ENCODE data around the gene CLDN6. TPM values are rescaled to one million over a fixed set of nuclear protein-coding genes. Genes with fewer than 3 reads are reported as not detected.

The CLDN6 gene
- total RNA-seq, 1 experiment from 2014 or later, result not detected

DNA sequence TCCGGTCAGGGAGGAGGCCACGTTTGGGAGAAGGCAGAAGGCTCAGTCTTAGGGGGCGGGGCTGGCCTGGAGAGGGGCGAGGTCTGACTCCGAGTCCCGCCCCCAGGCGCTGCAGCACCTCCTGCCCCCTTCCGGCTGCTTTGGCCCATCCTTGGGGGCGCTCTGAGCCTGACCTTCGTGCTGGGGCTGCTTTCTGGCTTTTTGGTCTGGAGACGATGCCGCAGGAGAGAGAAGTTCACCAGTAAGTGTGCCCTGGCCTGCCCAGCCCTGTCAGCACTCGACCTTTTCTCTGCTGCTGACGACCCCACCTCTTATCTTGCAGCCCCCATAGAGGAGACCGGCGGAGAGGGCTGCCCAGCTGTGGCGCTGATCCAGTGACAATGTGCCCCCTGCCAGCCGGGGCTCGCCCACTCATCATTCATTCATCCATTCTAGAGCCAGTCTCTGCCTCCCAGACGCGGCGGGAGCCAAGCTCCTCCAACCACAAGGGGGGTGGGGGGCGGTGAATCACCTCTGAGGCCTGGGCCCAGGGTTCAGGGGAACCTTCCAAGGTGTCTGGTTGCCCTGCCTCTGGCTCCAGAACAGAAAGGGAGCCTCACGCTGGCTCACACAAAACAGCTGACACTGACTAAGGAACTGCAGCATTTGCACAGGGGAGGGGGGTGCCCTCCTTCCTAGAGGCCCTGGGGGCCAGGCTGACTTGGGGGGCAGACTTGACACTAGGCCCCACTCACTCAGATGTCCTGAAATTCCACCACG lies 3.6 kb upstream of the CLDN6 start:
- in situ Hi-C loops (cut with HindIII; ENCODE audit: low pct_unique_long_range_greater_than_20kb, low sequenced_read_pairs), result no loop called here
- peak; percentile 99 for DNase-seq (ENCODE audit: low read depth)

DNA sequence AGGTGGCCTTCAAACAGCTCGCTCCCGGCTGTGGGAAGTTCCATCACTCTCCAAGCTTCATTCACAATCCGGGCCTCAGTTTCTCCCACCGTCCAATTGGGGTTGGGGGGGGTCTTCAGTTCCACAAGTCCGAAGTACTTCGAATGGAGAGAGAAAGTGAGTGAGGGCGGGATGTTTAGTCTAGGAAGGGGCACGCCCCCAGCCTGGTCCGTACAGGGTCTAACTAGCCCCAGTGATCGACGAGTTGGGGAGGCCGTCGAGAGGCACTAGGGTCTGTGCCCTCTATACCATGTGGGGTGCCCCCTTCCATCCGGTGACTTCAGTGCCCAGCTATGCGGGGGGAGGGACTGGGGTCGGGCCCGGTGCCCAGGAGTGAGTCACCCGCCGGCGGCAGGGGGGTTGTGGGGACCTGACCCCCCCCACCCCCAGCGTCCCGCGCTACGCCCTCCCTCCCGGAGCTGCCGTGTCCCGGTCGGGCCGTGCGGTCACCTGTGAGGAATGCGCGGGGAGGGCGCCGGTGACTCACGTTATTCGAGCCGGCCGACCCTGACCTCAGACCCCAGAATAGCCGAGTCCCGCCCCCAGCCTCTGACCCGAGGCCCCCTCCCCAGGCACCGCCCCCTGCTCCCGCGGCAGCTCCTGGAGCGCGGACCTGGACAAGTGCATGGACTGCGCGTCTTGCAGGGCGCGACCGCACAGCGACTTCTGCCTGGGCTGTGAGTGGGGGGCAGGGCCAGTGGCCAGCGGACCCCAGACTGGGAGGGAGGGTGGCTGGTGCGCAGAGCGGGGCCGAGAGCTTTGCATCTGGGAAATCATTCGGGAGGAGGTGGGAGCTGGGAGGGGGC lies 2.8 kb upstream of the CLDN6 start:
- in situ Hi-C loops (cut with HindIII; ENCODE audit: low pct_unique_long_range_greater_than_20kb, low sequenced_read_pairs), result no loop called here
- peak; percentile 97 for DNase-seq (ENCODE audit: low read depth)

GRCh38 chr16:3020247-3020603 lies 2.2 kb upstream of the CLDN6 start, which contains the start of gene TNFRSF12A:
Gene TNFRSF12A (plus strand): TSS chr16:3020368. CDS start chr16:3020398, 30 bp downstream.
- DNase-seq (ENCODE audit: low read depth), result peak; percentile 76
- in situ Hi-C loops (cut with HindIII; ENCODE audit: low pct_unique_long_range_greater_than_20kb, low sequenced_read_pairs), result no loop called here

DNA sequence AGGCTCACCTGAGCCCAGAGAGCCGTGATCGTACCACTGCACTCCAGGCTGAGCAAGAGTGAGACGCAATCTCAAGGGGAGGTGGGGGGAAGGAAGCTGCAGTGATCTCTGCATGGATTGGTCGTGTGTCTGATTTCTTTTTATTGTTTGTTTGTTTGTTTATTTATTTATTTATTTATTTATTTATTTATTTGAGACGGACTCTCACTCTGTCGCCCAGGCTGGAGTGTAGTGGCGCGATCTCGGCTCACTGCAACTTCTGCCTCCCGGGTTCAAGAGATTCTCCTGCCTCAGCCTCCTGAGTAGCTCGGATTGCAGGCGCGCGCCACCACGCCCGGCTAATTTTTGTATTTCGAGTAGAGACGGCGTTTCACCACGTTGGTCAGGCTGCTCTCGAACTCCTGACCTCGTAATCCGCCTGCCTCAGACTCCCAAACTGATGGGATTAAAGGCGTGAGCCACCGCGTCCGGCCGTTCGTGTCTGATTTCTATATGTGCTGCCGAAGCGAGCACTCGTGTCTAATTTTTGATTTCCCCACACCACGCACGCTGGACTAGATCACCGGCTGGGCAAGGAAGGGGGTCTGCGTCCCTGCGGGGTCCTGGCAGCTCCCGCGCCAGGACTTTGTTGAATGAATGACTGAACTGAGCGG lies 1.7 kb upstream of the CLDN6 start:
- DNase-seq (ENCODE audit: low read depth), result no peak
- in situ Hi-C loops (cut with HindIII; ENCODE audit: low pct_unique_long_range_greater_than_20kb, low sequenced_read_pairs), result no loop called here

- no peak for DNase-seq (ENCODE audit: low read depth)
- in situ Hi-C loops (cut with HindIII; ENCODE audit: low pct_unique_long_range_greater_than_20kb, low sequenced_read_pairs), result no loop called here
Measured at GRCh38 chr16:3017344-3017743, 639 bp downstream of the CLDN6 start.

- in situ Hi-C loops (cut with HindIII; ENCODE audit: low pct_unique_long_range_greater_than_20kb, low sequenced_read_pairs), result no loop called here
- no peak for DNase-seq (ENCODE audit: low read depth)
Measured at GRCh38 chr16:3015865-3016521, 2.0 kb downstream of the CLDN6 start.

GRCh38 chr16:3014971-3015370 lies 3.0 kb downstream of the CLDN6 start:
- DNase-seq (ENCODE audit: low read depth), result no peak
- in situ Hi-C loops (cut with HindIII; ENCODE audit: low pct_unique_long_range_greater_than_20kb, low sequenced_read_pairs), result no loop called here

GRCh38 chr16:3013998-3014690 lies 3.8 kb downstream of the CLDN6 start:
- DNase-seq (ENCODE audit: low read depth), result no peak
- in situ Hi-C loops (cut with HindIII; ENCODE audit: low pct_unique_long_range_greater_than_20kb, low sequenced_read_pairs), result no loop called here

DNA sequence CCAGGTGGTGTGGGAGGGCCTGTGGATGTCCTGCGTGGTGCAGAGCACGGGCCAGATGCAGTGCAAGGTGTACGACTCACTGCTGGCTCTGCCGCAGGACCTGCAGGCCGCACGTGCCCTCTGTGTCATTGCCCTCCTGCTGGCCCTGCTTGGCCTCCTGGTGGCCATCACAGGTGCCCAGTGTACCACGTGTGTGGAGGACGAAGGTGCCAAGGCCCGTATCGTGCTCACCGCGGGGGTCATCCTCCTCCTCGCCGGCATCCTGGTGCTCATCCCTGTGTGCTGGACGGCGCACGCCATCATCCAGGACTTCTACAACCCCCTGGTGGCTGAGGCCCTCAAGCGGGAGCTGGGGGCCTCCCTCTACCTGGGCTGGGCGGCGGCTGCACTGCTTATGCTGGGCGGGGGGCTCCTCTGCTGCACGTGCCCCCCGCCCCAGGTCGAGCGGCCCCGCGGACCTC lies 4.5 kb downstream of the CLDN6 start:
- in situ Hi-C loops (cut with HindIII; ENCODE audit: low pct_unique_long_range_greater_than_20kb, low sequenced_read_pairs), result no loop called here
- peak; percentile 55 for DNase-seq (ENCODE audit: low read depth)

DNA sequence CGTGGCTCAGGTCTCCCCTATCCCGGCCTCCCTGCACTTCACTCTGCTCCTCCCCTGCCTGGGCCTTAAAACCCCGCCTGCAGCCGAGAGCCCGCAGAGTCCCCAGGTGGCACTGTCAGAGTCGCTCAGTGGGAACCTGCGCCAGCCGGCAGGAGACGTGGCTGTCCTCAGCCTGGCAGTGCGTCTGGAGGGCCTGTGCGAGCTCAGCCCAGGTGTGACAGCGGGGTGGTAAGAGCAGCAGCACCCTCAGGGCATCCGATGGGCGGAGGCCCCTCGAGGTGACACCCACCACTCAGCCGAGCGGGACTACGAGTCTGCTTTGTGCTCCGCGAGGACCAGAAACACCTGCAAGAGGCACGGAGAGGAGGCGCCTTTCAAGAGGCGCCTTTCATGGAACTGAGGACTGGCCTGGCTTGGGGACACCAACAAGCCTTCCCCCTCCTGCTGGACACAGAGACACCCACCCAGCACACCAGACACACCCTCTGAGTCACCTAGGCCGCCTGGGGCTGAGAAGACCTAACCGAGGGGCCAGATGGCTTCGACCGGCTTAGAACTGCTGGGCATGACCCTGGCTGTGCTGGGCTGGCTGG lies 5.1 kb downstream of the CLDN6 start, which contains the start of gene CLDN9:
Gene CLDN9 (plus strand): TSS at position 96 of the 593 bp plus-strand sequence. CDS start 440 bp downstream, at position 536.
- in situ Hi-C loops (cut with HindIII; ENCODE audit: low pct_unique_long_range_greater_than_20kb, low sequenced_read_pairs), result no loop called here
- peak; percentile 62 for DNase-seq (ENCODE audit: low read depth)

- in situ Hi-C loops (cut with HindIII; ENCODE audit: low pct_unique_long_range_greater_than_20kb, low sequenced_read_pairs), result no loop called here
- no peak for DNase-seq (ENCODE audit: low read depth)
Measured at GRCh38 chr16:3012246-3012645, 5.7 kb downstream of the CLDN6 start.

GRCh38 chr16:3010510-3010909 lies 7.5 kb downstream of the CLDN6 start:
- DNase-seq (ENCODE audit: low read depth), result no peak
- in situ Hi-C loops (cut with HindIII; ENCODE audit: low pct_unique_long_range_greater_than_20kb, low sequenced_read_pairs), result no loop called here

DNA sequence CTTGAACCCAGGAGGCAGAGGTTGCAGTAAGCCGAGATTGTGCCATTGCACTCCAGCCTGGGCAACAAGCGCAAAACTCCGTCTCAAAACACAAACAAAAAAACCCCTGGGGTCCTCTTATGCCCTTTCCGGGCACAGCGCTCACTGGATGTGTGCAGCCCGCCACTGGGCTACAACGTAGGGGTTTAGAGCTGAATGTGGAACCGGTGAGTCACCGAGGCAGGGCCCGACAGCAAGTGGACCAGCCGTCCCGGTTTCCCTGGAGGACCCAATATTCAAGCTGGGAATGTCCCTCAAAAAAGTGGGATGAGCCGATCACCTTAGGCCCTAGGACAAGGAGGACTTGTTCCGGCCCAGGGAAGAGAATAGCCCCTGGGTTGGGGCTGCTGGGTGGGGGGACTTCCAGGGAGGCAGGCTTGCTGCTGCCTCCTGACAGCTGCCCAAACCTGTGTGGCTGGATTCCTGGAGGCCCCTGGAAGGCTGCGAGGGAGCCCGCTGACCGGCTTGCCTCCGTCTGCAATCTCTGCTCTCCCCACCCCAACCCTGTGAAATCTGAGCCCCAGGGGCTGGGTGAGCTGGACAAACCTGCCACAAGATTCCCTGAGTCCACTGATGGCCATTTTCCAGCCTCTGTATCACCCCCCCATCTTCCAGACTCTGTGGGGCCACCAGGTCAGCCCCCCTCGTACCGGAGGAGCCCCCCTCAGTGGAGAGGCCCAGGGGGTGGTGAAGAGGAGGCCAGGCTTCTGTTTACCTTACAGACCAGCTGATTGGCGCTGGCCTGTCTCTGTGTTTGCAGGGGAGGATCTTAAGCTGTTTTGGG lies 8.2 kb downstream of the CLDN6 start:
- in situ Hi-C loops (cut with HindIII; ENCODE audit: low pct_unique_long_range_greater_than_20kb, low sequenced_read_pairs), result no loop called here
- no peak for DNase-seq (ENCODE audit: low read depth)

GRCh38 chr16:3008690-3009037 lies 9.3 kb downstream of the CLDN6 start:
- DNase-seq (ENCODE audit: low read depth), result no peak
- in situ Hi-C loops (cut with HindIII; ENCODE audit: low pct_unique_long_range_greater_than_20kb, low sequenced_read_pairs), result no loop called here

DNA sequence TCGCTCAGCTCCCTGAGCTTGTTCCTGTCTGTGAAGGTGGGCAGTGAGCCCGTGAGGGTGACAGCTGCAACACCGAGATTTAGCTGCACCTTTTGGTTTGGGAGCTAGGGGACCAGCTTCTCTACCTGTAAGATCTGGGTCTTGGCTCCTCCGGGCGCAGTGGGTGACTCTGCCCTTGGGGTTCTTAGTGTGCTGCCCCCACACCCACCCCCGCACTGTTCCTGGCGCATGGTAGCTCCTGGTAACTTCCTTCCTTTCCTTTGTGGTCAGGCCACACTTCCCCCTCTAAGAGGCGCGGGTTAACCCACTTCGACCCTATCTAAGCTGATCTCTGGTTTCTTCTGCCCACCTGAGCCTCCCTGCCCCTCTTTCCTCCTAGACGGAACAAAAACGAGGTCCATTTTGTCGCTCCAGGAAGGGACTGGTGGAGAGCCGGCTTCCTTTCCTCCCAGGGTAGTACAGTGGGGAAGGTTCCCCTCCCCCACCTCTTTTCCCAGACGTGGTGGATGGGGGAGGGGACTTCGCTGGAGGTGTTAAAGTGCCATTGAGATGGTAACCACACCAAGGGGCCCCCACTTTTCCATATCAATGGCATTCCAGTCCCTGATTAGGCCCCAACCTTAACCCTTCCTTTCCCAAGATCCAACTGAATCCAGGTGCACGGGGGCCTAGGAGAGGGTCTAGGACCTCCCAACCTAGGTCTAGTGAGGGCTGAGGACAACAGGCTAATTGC lies 9.9 kb downstream of the CLDN6 start:
- no peak for DNase-seq (ENCODE audit: low read depth)
- in situ Hi-C loops (cut with HindIII; ENCODE audit: low pct_unique_long_range_greater_than_20kb, low sequenced_read_pairs), result no loop called here
